HG03442 (cell line): Measurements from ENCODE around the gene DNAL4.

Experiments used
- ATAC-seq: cut with Tn5 transposase; IDR thresholded peaks from one replicate; pipeline ENCODE4 v1.9.1; 2021; ENCODE audit warnings: mild to moderate bottlenecking, moderate library complexity; ENCODE audit not compliant: unreplicated experiment

DNAL4 gene

GRCh38 chr22:38741576-38741975 lies 52.4 kb downstream of the DNAL4 start:
- ATAC-seq = no peak

DNA sequence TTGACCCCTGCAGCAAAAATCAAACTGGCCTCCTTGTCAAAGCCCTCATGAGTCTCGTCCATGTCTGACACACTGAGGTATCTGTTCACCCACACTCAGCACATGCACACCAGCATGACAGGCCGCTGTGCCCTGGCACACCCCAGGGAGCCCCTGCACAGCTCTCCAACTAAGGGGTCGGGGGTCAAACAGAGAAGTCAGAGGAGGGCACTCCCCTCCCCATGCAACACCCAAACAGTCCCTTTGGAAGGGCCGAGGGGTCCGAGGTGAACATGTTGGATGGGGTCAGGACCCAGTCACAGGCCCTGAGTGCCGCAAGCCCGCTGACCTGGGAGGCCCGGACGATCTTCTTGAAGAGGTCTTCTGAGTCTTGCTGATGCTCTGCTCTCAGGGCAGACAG lies 52.8 kb downstream of the DNAL4 start:
- no peak for ATAC-seq

DNA sequence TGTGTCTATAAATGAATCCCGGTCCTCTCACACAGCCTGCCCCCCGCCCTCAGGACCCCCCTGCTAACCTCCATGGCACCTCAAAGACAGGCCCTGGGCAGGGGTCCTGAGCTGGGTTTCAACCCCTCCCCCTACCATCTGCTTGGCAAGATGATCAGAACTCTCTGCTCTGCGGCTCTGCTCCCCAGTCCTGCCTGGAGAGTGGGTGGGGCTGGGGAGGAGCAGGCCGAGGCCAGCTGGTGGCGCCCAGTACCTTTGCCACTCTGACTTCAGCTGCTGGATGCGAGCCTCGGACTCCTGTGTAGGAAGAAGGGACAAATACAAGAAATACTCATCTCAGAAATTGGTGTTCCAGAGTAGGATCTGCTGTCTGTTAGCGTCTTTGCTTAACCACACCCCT lies 53.2 kb downstream of the DNAL4 start:
- ATAC-seq = no peak

GRCh38 chr22:38740116-38740723 lies 53.7 kb downstream of the DNAL4 start:
- ATAC-seq = no peak

DNA sequence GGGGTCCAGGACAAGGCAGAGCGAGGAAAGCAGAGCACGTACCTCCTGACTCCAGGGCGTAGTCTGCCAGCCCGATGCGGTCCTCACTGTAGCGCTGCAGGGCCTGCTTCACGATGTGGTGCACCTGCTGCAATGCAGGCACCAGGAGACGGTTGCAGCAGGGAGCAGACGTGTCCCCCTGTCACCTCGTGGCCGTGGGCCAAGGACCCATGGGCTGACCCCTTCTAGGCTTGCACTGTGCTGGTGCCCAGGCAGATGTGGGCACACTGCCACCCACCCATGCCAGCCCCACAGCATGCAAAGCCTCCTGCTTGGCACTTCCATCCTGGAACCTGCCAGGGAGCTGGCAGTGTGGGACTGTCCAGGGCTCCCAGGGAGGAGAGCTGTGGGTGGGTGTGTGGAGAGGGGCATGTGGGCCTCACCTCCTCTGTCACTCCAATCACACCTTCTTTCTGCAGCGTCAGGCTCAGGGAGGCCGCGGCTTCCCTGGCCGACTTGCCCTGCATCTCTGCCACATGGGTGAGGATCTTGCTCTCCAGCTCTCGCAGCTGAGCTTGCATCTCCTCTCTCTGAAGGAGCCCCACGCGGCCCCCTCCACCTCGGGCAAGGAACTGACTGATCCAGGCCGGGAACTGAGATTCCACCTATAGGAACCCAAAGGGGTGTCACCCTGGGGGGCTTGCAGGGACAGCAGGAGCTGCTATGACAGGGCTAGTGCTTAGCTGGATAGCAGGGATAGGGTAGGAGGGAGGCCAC lies 54.5 kb downstream of the DNAL4 start:
- ATAC-seq = no peak

DNA sequence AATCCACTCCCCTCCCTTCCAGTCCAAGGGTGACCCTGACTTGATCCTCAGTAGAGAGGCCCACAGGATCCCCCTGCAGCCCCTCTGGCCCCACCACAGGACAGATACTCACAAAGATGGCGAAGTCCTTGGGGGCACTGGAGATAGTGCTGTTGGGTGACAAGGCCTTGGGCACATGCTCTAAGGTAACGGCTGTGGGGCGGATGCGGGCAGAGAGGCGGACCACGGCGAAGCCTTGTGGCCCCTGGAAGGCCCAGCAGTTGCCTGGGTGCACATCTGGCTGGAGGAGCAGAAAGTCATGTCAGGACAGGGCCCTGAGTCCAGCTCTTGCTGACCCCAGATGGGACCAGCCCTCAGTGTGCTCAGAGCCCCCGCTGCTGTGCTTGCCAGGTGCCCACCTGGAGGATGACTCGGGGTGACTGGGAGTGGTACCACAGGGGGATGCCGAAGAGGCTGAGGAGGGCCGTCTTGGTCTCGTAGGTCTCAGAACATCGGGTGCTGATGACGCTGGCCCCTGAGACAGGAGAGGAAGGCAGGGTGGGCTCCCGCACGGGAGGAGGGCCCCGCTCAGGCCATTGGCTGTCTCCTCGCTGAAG lies 55.4 kb downstream of the DNAL4 start:
- ATAC-seq = no peak

GRCh38 chr22:38737302-38738060 lies 56.5 kb downstream of the DNAL4 start:
- no peak for ATAC-seq

DNA sequence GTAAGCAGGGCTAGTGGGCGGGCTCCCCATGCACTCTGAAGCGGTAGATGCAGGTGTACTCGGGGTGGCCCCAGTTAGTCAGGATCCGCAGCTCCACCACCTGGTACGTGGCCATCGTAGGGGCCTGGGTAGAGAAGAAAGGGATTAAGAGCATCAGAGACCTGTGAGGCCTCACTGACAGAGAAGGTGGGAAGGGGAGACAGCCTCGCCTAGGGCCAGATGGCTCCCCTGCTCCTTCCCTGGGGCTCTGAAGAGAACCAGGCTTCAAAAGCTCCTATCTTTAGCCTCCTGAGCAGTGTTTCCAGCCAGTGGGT lies 57.7 kb downstream of the DNAL4 start:
- no peak for ATAC-seq

DNA sequence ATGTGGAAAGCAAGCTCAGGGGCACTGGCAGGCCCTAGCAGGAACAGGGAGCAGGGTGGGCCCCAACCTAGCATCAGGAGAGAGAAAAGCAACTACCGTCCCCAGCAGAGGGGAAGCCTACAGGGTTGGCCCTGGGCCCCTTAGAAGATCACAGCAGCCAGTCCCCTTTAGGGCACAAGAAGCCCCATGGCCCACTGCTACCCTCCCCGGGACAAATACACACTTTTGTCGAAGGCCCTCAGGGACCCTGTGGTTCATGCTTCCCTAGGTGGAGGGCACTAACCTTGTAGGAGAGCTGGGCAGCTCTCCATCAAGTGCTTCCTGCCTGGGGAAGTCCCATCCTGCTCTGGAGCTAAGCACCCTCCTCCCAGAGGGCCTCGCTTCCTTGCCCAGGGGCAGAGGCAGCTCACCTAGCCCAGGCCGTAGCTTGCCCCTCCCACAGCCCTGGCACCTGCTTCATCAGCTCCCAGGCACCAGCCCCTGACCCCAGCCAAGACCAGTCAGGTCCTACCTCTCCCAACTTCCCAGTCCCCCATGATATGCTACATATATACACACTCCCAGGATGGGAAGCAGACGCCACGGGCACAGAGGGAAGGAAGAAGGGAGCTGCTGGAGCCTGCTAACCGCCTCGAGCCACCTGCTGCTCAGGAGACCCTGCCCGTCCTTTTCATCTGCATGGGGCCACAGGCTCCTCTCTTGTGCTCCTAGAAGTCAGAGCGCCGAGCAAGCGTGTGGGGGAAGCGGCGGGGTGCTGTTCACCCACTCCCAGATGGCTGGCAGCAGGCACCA lies 58.3 kb downstream of the DNAL4 start:
- ATAC-seq = no peak

- ATAC-seq = no peak
Observed at GRCh38 chr22:38735126-38735464, 58.8 kb downstream of the DNAL4 start.

DNA sequence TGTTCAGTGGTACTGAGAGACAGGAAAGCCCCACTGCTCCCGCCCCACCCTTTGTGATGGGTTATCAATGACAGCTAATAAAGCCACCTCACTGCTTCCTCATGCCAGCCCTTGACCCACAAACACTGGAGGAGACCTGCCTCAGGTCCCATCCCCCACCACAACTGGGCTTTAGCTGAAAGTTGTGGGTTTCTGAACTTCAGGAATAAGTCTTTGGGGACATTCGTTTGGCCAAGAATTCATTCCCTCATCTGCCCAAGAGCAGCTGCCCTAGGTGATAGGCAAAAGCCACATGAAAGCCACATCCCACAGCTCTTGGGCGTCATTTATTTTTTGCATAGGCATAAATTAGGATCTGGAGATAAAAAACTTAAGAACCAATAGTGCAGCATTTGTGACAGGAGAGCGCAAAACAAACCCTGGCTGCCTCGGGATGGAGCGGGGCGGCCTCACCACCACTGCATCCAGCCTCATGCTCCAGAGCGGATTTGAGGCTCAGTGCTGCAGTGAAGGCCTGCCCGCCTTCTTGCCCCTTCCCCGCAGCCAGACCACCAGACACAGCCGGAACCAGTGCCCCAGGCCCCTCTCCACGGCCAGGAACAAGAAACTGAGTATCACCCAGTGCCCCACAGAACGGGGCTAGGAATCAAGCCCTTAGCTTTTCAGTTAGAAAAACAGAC lies 59.4 kb downstream of the DNAL4 start:
- ATAC-seq = no peak

GRCh38 chr22:38733724-38734381 lies 60.1 kb downstream of the DNAL4 start:
- no peak for ATAC-seq

DNA sequence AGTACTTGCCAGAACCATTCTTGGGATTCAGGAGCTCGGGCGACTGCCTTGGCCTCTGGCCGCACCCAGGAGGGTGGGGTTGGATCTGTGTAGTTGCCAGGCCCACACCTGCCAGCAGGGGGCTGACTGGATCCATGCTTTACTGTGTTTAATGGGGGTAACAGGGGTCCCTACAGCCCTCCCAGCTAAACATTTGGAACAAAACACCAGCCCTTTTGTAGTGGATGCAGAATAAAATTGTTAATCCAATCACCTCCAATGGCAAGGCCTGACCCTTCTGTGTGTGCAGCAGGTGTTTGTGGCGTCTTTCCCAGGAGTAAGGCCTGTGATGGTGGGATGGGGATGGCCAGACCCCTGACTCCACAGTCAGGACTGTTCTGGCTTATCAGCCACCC lies 60.6 kb downstream of the DNAL4 start:
- ATAC-seq = no peak

DNA sequence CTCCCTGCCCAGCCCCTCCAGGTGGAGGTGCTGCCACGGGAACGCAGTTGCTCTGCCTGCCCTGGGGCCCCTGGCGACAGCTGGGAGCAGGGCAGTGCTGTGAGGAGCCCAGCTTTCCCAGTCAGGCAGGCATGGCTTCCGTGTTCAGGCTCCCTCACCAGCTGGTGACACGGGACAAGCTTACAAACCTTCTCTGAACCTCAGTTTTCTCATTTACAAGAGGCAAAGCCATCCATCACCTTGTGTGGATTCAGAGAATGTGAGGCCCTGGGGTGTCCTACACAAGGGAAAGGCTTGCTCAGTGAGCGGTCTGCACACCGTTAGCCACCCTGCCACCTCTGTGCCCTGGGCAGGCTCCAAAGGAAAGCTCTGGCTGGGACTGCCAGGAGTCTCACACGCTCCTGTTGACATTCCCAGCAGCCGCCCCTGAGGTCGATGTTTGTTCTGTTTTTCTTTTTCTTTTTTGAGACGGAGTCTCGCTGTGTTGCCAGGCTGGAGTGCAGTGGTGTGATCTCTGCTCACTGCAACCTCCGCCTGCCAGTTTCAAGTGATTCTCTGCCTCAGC lies 61.6 kb downstream of the DNAL4 start:
- no peak for ATAC-seq

- ATAC-seq = no peak
Observed at GRCh38 chr22:38731703-38732161, 62.2 kb downstream of the DNAL4 start.

DNA sequence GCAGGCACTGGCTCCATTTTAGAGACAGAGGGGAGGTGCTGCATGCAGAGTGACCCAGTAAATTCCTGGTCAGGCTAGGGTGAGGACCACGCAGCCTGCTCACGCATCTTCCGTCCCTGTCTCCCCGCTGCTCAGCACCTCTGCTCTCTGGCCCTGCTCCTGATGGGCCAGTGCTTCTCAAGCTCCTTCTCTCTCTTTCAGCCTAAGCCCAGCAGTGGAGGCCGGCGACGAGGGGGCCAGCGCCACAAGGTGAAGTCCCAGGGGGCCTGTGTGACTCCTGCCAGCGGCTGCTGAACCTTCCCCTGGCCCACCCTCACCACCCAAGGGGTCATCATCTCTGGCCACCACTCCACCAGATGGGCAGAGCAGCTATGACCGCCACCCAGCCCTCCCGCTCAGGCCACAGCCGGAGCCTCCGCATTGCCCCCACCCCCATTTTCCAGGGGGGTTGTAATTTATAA lies 63.5 kb downstream of the DNAL4 start:
- ATAC-seq = no peak

DNA sequence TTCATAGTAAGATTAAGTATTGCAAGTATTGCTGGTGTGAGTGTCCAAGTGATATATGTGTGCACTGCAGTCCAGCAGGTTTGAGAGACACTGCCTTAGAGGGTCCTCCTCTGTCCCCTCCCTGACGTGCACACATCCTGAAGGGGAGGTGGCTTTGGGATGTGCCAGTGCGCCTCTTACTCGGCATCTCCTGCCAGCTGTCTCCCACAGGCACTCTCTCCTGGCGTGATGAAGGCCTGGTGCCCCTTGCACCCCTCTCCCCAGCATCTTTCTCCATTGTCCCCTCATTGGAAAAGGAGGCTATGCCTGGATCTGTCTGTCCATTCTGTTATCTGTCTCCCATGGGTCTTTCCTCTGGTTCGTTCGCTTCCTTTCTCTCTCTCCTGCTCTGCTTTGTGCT lies 64.0 kb downstream of the DNAL4 start:
- no peak for ATAC-seq

- no peak for ATAC-seq
Observed at GRCh38 chr22:38728871-38729796, 64.8 kb downstream of the DNAL4 start.
